ENCODE measurements around the gene GTF2I. TPM values are rescaled to one million over a fixed set of nuclear protein-coding genes. Genes with fewer than 3 reads are reported as not detected.
"Not testable (repeated sequence)": the region's sequence is repeated elsewhere in the genome, so short reads cannot be mapped to it uniquely, and the experiment has no call there.

GTF2I gene
- total RNA-seq, 1 donor from 2014 or later: 199 TPM

- H3K27me3 Mint-ChIP-seq (ENCODE audit: insufficient read depth); DNase-seq (ENCODE audit: low spot score); H3K9me3 Mint-ChIP-seq: not testable (repeated sequence)
- Mint-ChIP-seq H3K4me3 (peak overlapping the region; percentile 80), H3K36me3 (ENCODE audit: low read depth) (peaks cover 16% of the 10 kb centered on the region), H3K27ac (peak overlapping the region; percentile 72), H3K4me1 (ENCODE audit: low read depth) (peaks cover 56% of the 10 kb centered on the region)
- intact Hi-C loops (cut with micrococcal nuclease): loop anchor here (2.0 to 10.0 kb wide), 2 partner anchors 17 to 55 kb away; no protein-coding TSS in a partner anchor
These were observed 2.7 kb downstream of the GTF2I start for GRCh38 chr7:74660202-74660601.

GRCh38 chr7:74661836-74662794 is 4.6 kb downstream of the GTF2I start:
- H3K27me3 Mint-ChIP-seq (ENCODE audit: insufficient read depth); H3K9me3 Mint-ChIP-seq; H3K27ac Mint-ChIP-seq; H3K4me3 Mint-ChIP-seq; DNase-seq (ENCODE audit: low spot score): not testable (repeated sequence)
- intact Hi-C loops (cut with micrococcal nuclease): loop anchor here (2.0 to 10.0 kb wide), 2 partner anchors 15 to 53 kb away; no protein-coding TSS in a partner anchor
- Mint-ChIP-seq H3K4me1 (ENCODE audit: low read depth) (peaks cover 41% of the 10 kb centered on the region), H3K36me3 (ENCODE audit: low read depth) (peaks cover 24% of the 10 kb centered on the region)

- no peaks in the 10 kb centered on the region for H3K9me3 Mint-ChIP-seq
- no peak overlapping the region for H3K4me3 Mint-ChIP-seq
- H3K36me3 Mint-ChIP-seq (ENCODE audit: low read depth): peaks cover 23% of the 10 kb centered on the region
These were observed 7.9 kb downstream of the GTF2I start for GRCh38 chr7:74665296-74665938.

GRCh38 chr7:74667013-74667412 is 9.5 kb downstream of the GTF2I start:
- intact Hi-C loops (cut with micrococcal nuclease): loop anchor here (10.0 kb wide), 1 partner anchor 48 kb away; no protein-coding TSS in a partner anchor
- peaks cover 21% of the 10 kb centered on the region for H3K4me1 Mint-ChIP-seq (ENCODE audit: low read depth)

More at GRCh38 chr7:74665296-74665938, 7.9 kb downstream of the GTF2I start:
- no peak overlapping the region for H3K27ac Mint-ChIP-seq
- intact Hi-C loops (cut with micrococcal nuclease): loop anchor here (10.0 kb wide), 1 partner anchor 49 kb away; no protein-coding TSS in a partner anchor
- DNase-seq (ENCODE audit: low spot score): no peak
- H3K4me1 Mint-ChIP-seq (ENCODE audit: low read depth): peaks cover 30% of the 10 kb centered on the region
- no peaks in the 10 kb centered on the region for H3K27me3 Mint-ChIP-seq (ENCODE audit: insufficient read depth)

GRCh38 chr7:74667520-74667919 is 10.0 kb downstream of the GTF2I start:
- not testable (repeated sequence) for H3K27me3 Mint-ChIP-seq (ENCODE audit: insufficient read depth); DNase-seq (ENCODE audit: low spot score); H3K9me3 Mint-ChIP-seq; H3K4me3 Mint-ChIP-seq; H3K27ac Mint-ChIP-seq
- Mint-ChIP-seq H3K4me1 (ENCODE audit: low read depth) (peaks cover 21% of the 10 kb centered on the region), H3K36me3 (ENCODE audit: low read depth) (peaks cover 17% of the 10 kb centered on the region)
- intact Hi-C loops (cut with micrococcal nuclease): loop anchor here (10.0 kb wide), 1 partner anchor 47 kb away; no protein-coding TSS in a partner anchor

More at GRCh38 chr7:74667013-74667412, 9.5 kb downstream of the GTF2I start:
- H3K4me3 Mint-ChIP-seq; H3K9me3 Mint-ChIP-seq; DNase-seq (ENCODE audit: low spot score); H3K27me3 Mint-ChIP-seq (ENCODE audit: insufficient read depth); H3K27ac Mint-ChIP-seq: not testable (repeated sequence)
- H3K36me3 Mint-ChIP-seq (ENCODE audit: low read depth): peaks cover 17% of the 10 kb centered on the region

GRCh38 chr7:74671602-74672001 is 14.1 kb downstream of the GTF2I start:
- Mint-ChIP-seq H3K9me3 (no peaks in the 10 kb centered on the region), H3K4me1 (ENCODE audit: low read depth) (peaks cover 19% of the 10 kb centered on the region), H3K36me3 (ENCODE audit: low read depth) (peaks cover 17% of the 10 kb centered on the region), H3K4me3 (no peak overlapping the region), H3K27me3 (ENCODE audit: insufficient read depth) (no peaks in the 10 kb centered on the region), H3K27ac (no peak overlapping the region)
- intact Hi-C loops (cut with micrococcal nuclease): no loop called here
- DNase-seq (ENCODE audit: low spot score): no peak

- H3K4me1 Mint-ChIP-seq (ENCODE audit: low read depth): peaks cover 14% of the 10 kb centered on the region
- no peak overlapping the region for H3K4me3 Mint-ChIP-seq
- H3K27ac Mint-ChIP-seq: no peak overlapping the region
- intact Hi-C loops (cut with micrococcal nuclease): no loop called here
- no peak for DNase-seq (ENCODE audit: low spot score)
- peaks cover 13% of the 10 kb centered on the region for H3K36me3 Mint-ChIP-seq (ENCODE audit: low read depth)
- H3K27me3 Mint-ChIP-seq (ENCODE audit: insufficient read depth): no peaks in the 10 kb centered on the region
- H3K9me3 Mint-ChIP-seq: no peaks in the 10 kb centered on the region
These were observed 14.9 kb downstream of the GTF2I start for GRCh38 chr7:74672343-74672915.

GRCh38 chr7:74674166-74674565 is 16.6 kb downstream of the GTF2I start:
- intact Hi-C loops (cut with micrococcal nuclease): no loop called here
- H3K4me3 Mint-ChIP-seq: no peak overlapping the region
- H3K36me3 Mint-ChIP-seq (ENCODE audit: low read depth): peaks cover 17% of the 10 kb centered on the region
- no peaks in the 10 kb centered on the region for H3K9me3 Mint-ChIP-seq
- H3K27me3 Mint-ChIP-seq (ENCODE audit: insufficient read depth): no peaks in the 10 kb centered on the region
- no peak overlapping the region for H3K27ac Mint-ChIP-seq
- DNase-seq (ENCODE audit: low spot score): no peak
- peaks cover 13% of the 10 kb centered on the region for H3K4me1 Mint-ChIP-seq (ENCODE audit: low read depth)

- peak overlapping the region; percentile 9 for H3K27ac Mint-ChIP-seq
- peaks cover 21% of the 10 kb centered on the region for H3K4me1 Mint-ChIP-seq (ENCODE audit: low read depth)
- no peak overlapping the region for H3K4me3 Mint-ChIP-seq
- H3K36me3 Mint-ChIP-seq (ENCODE audit: low read depth): peaks cover 14% of the 10 kb centered on the region
- intact Hi-C loops (cut with micrococcal nuclease): loop anchor here (10.0 kb wide), 1 partner anchor 58 kb away; no protein-coding TSS in a partner anchor
- H3K27me3 Mint-ChIP-seq (ENCODE audit: insufficient read depth): no peaks in the 10 kb centered on the region
- DNase-seq (ENCODE audit: low spot score): no peak
- no peaks in the 10 kb centered on the region for H3K9me3 Mint-ChIP-seq
These were observed 25.3 kb downstream of the GTF2I start for GRCh38 chr7:74682829-74683228.

GRCh38 chr7:74683799-74684198 is 26.3 kb downstream of the GTF2I start:
- peaks cover 13% of the 10 kb centered on the region for H3K36me3 Mint-ChIP-seq (ENCODE audit: low read depth)
- intact Hi-C loops (cut with micrococcal nuclease): loop anchor here (10.0 kb wide), 1 partner anchor 59 kb away; no protein-coding TSS in a partner anchor
- peaks cover 21% of the 10 kb centered on the region for H3K4me1 Mint-ChIP-seq (ENCODE audit: low read depth)
- no peak overlapping the region for H3K4me3 Mint-ChIP-seq
- H3K9me3 Mint-ChIP-seq: no peaks in the 10 kb centered on the region
- H3K27ac Mint-ChIP-seq: no peak overlapping the region
- no peak for DNase-seq (ENCODE audit: low spot score)
- H3K27me3 Mint-ChIP-seq (ENCODE audit: insufficient read depth): no peaks in the 10 kb centered on the region

- no peak overlapping the region for H3K4me3 Mint-ChIP-seq
- H3K27ac Mint-ChIP-seq: no peak overlapping the region
- H3K9me3 Mint-ChIP-seq: no peaks in the 10 kb centered on the region
- H3K36me3 Mint-ChIP-seq (ENCODE audit: low read depth): peaks cover 13% of the 10 kb centered on the region
- peaks cover 21% of the 10 kb centered on the region for H3K4me1 Mint-ChIP-seq (ENCODE audit: low read depth)
- DNase-seq (ENCODE audit: low spot score): no peak
- intact Hi-C loops (cut with micrococcal nuclease): loop anchor here (10.0 kb wide), 1 partner anchor 60 kb away; no protein-coding TSS in a partner anchor
- H3K27me3 Mint-ChIP-seq (ENCODE audit: insufficient read depth): no peaks in the 10 kb centered on the region
These were observed 27.0 kb downstream of the GTF2I start for GRCh38 chr7:74684473-74684872.

- Mint-ChIP-seq H3K27ac (no peak overlapping the region), H3K36me3 (ENCODE audit: low read depth) (peaks cover 13% of the 10 kb centered on the region), H3K9me3 (no peaks in the 10 kb centered on the region), H3K27me3 (ENCODE audit: insufficient read depth) (no peaks in the 10 kb centered on the region), H3K4me3 (no peak overlapping the region), H3K4me1 (ENCODE audit: low read depth) (peaks cover 21% of the 10 kb centered on the region)
- intact Hi-C loops (cut with micrococcal nuclease): loop anchor here (10.0 kb wide), 1 partner anchor 60 kb away; no protein-coding TSS in a partner anchor
- DNase-seq (ENCODE audit: low spot score): no peak
These were observed 27.4 kb downstream of the GTF2I start for GRCh38 chr7:74684921-74685320.
